Measurements from ENCODE around the gene PRMT9. TPM values are rescaled to one million over a fixed set of nuclear protein-coding genes. Genes with fewer than 3 reads are reported as not detected.

The PRMT9 gene
- total and polyA plus RNA-seq, 2 of the 4 experiments (the other 2 are of a cell fraction) = 5.0 to 14.2 TPM

DNA sequence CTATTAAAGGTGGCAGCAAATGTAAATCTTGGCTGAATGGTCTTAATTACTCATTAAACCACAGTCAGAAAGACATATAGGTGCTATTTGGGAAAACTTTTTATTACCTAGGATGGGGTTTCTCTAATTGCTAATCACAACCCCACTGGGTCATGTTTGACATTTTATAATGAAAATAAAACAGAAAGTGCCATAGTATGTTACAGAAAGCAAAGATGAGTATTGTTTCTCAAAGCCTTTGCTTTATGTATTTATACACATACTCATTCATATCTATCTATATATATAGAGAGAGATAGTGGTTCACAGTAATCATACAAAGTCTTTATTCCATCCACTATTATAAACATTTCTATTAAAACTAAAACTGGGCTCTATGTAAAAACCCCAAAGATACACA is 48.6 kb downstream of the PRMT9 start:
- no peak overlapping the region for H4K8ac ChIP-seq (ENCODE audit: low read depth in 2 of 2, low read length in 2 of 2)
- dilution Hi-C loops (cut with HindIII; ENCODE audit: low sequenced_read_pairs, unreplicated experiment) = no loop called here
- intact Hi-C loops (cut with micrococcal nuclease) = no loop called here

More for the DNA sequence above, 48.6 kb downstream of the PRMT9 start:
- DNase-seq (no peak), ATAC-seq (ENCODE audit: low read depth) (no peak)
- Histone ChIP-seq H2AK5ac (ENCODE audit: low read depth, low read length) (no peak overlapping the region), H3K9me3 (ENCODE audit: control insufficient read depth, insufficient read depth, low read length) (no peaks in the 10 kb centered on the region; the same call in 1 of the 2 replicates), H2AK9ac (replicated peaks; ENCODE audit: low read depth, low read length, poor library complexity) (no peak overlapping the region), H2AFZ (replicated peaks; ENCODE audit: low read length, poor library complexity) (no peak overlapping the region), H3K9me1 (ENCODE audit: insufficient read depth, low read length) (peaks cover 3% of the 10 kb centered on the region; the same call in 1 of the 2 replicates), H3K23ac (ENCODE audit: low read depth, low read length) (no peak overlapping the region), H3K27ac (ENCODE audit: insufficient read depth, low read length) (no peak overlapping the region), H3K56ac (ENCODE audit: extremely low read depth, insufficient read depth, low read length) (no peak overlapping the region), H2BK120ac (ENCODE audit: low read depth, low read length) (no peak overlapping the region), H3K4me1 (ENCODE audit: control insufficient read depth, insufficient read depth, low read length) (no peaks in the 10 kb centered on the region), H3K79me1 (ENCODE audit: low read depth in 1 of 2, low read length in 2 of 2) (peaks cover 0 to 4% of the 10 kb centered on the region in 2 experiments; a peak in 2 of 4 replicates), H3K4me3 (ENCODE audit: insufficient read depth, low read depth, low read length) (no peak overlapping the region), H3K14ac (replicated peaks; ENCODE audit: low read depth, low read length) (no peak overlapping the region), H2BK15ac (ENCODE audit: low read depth, low read length) (no peak overlapping the region), H4K5ac (ENCODE audit: low read depth, low read length) (no peak overlapping the region), H3K36me3 (ENCODE audit: control insufficient read depth, insufficient read depth, low read length) (peaks cover 19% of the 10 kb centered on the region), H2BK20ac (ENCODE audit: low read depth, low read length) (no peak overlapping the region), H3K9ac (ENCODE audit: low read depth, low read length) (no peak overlapping the region), H3K18ac (ENCODE audit: low read depth, low read length) (no peak overlapping the region), H3K4me2 (ENCODE audit: low read depth, low read length) (no peak overlapping the region), H4K91ac (ENCODE audit: insufficient read depth, low read depth, low read length) (no peak overlapping the region), H2BK5ac (ENCODE audit: low read depth, low read length, poor library complexity, severe bottlenecking) (no peak overlapping the region), H3K27me3 (ENCODE audit: control insufficient read depth, insufficient read depth, low read length) (no peaks in the 10 kb centered on the region), H3K4ac (ENCODE audit: low read depth, low read length) (no peak overlapping the region), H4K20me1 (ENCODE audit: insufficient read depth, low read length) (no peaks in the 10 kb centered on the region)
- ChIA-PET POLR2A (ENCODE audit: unreplicated experiment) (no interaction called here), CTCF (no interaction called here)
- in situ Hi-C loops (cut with MboI; ENCODE audit: low sequenced_read_pairs) = no loop called here
- BruUV-seq (replicated peaks) = no TSS peak
- TF ChIP-seq NFE2L2 (IDR thresholded peaks at IDR 0.05; ENCODE audit: low read depth, low read length) (no peak), POLR2A (IDR thresholded peaks at IDR 0.05; ENCODE audit: low read depth, low read length) (no peak)

Data from IMR-90 (cell line).